ENCODE results near the gene TTC39A. TPM values are rescaled to one million over a fixed set of nuclear protein-coding genes. Genes with fewer than 3 reads are reported as not detected.
"Not testable (repeated sequence)": the region's sequence is repeated elsewhere in the genome, so short reads cannot be mapped to it uniquely, and the experiment has no call there.

Gene TTC39A
- total and polyA plus RNA-seq, 7 donors: 0.48 to 12.4 (median 6.0) TPM

GRCh38 chr1:51325878-51326755 lies 4.2 kb downstream of the TTC39A start:
- Histone ChIP-seq H3K4me1 (peaks cover 3% of the 10 kb centered on the region), H3K27me3 (ENCODE audit: insufficient read depth in 3 of 3, low read length in 2 of 3) (peaks cover 0 to 5% (median 0%) of the 10 kb centered on the region in 3 donors), H3K36me3 (ENCODE audit: insufficient read depth in 1 of 2, low read depth in 1 of 2) (no peaks in the 10 kb centered on the region), H3K4me3 (no peak overlapping the region), H3K27ac (no peak overlapping the region), H3K9me3 (no peaks in the 10 kb centered on the region)
- ATAC-seq (no peak), DNase-seq (no peak)
- TF ChIP-seq CTCF (IDR thresholded peaks at IDR 0.05): no peak
- 80 to 86% (median 83%) methylated on average over 16 of the region's 16 CpGs for WGBS, 3 donors
- intact Hi-C loops (cut with DNase I): no loop called here

GRCh38 chr1:51325391-51325790 lies 5.0 kb downstream of the TTC39A start:
- Histone ChIP-seq H3K4me1 (no peaks in the 10 kb centered on the region), H3K27me3 (ENCODE audit: insufficient read depth in 3 of 3, low read length in 2 of 3) (no peaks in the 10 kb centered on the region), H3K9me3 (no peaks in the 10 kb centered on the region), H3K27ac (no peak overlapping the region), H3K4me3 (no peak overlapping the region), H3K36me3 (ENCODE audit: insufficient read depth in 1 of 2, low read depth in 1 of 2) (no peaks in the 10 kb centered on the region)
- WGBS, 3 donors: 78 to 83% (median 79%) methylated on average over 1 of the region's 1 CpG
- DNase-seq (no peak), ATAC-seq (no peak)
- intact Hi-C loops (cut with DNase I): no loop called here
- TF ChIP-seq CTCF (IDR thresholded peaks at IDR 0.05): no peak

GRCh38 chr1:51325011-51325385 lies 5.4 kb downstream of the TTC39A start:
- H3K27me3 ChIP-seq (ENCODE audit: insufficient read depth in 3 of 3, low read length in 2 of 3); DNase-seq; H3K4me3 ChIP-seq; H3K9me3 ChIP-seq; H3K36me3 ChIP-seq (ENCODE audit: insufficient read depth in 1 of 2, low read depth in 1 of 2); H3K4me1 ChIP-seq; intact Hi-C loops (cut with DNase I); H3K27ac ChIP-seq; ATAC-seq: not testable (repeated sequence)
- 95 to 96% (median 96%) methylated on average over 7 to 8 of the region's 8 CpGs for WGBS, 3 donors

GRCh38 chr1:51324251-51325010 lies 5.9 kb downstream of the TTC39A start:
- ATAC-seq (no peak), DNase-seq (no peak)
- H3K36me3 ChIP-seq (ENCODE audit: insufficient read depth in 1 of 2, low read depth in 1 of 2): no peaks in the 10 kb centered on the region
- no peak overlapping the region for H3K27ac ChIP-seq
- H3K27me3 ChIP-seq (ENCODE audit: insufficient read depth in 3 of 3, low read length in 2 of 3): no peaks in the 10 kb centered on the region
- TF ChIP-seq CTCF (IDR thresholded peaks at IDR 0.05): no peak
- no peaks in the 10 kb centered on the region for H3K4me1 ChIP-seq
- no peak overlapping the region for H3K4me3 ChIP-seq
- WGBS, 3 donors: 83 to 89% (median 88%) methylated on average over 7 of the region's 7 CpGs
- intact Hi-C loops (cut with DNase I): no loop called here
- no peaks in the 10 kb centered on the region for H3K9me3 ChIP-seq

- Histone ChIP-seq H3K4me3 (no peak overlapping the region), H3K36me3 (ENCODE audit: insufficient read depth in 1 of 2, low read depth in 1 of 2) (no peaks in the 10 kb centered on the region), H3K27me3 (ENCODE audit: insufficient read depth in 3 of 3, low read length in 2 of 3) (no peaks in the 10 kb centered on the region), H3K27ac (no peak overlapping the region), H3K4me1 (no peaks in the 10 kb centered on the region), H3K9me3 (no peaks in the 10 kb centered on the region)
- no peak for DNase-seq
- no peak for TF ChIP-seq CTCF (IDR thresholded peaks at IDR 0.05)
- intact Hi-C loops (cut with DNase I): no loop called here
- no peak for ATAC-seq
Measured at GRCh38 chr1:51323778-51324177, 6.6 kb downstream of the TTC39A start.
